Progenitor cell of endocrine pancreas (in vitro differentiated cells): Measurements from ENCODE around the gene ENG. TPM values are rescaled to one million over a fixed set of nuclear protein-coding genes. Genes with fewer than 3 reads are reported as not detected.
"Not testable (repeated sequence)": the region's sequence is repeated elsewhere in the genome, so short reads cannot be mapped to it uniquely, and the experiment has no call there.

Experiments
- DNase-seq: peaks from one replicate; pipeline ENCODE4 v3.0.0; 2021; ENCODE audit warnings: low spot score; ENCODE audit not compliant: unreplicated experiment
- H3K27ac Mint-ChIP-seq: 2 replicates; pipeline ENCODE4 v1.8.0; 2021; ENCODE audit warnings: mild to moderate bottlenecking, moderate library complexity, mixed read lengths
- H3K27me3 Mint-ChIP-seq: 2 replicates; pipeline ENCODE4 v1.8.0; 2021; ENCODE audit warnings: mixed read lengths
- H3K36me3 Mint-ChIP-seq: 2 replicates; pipeline ENCODE4 v1.8.0; 2022; ENCODE audit warnings: mixed read lengths; ENCODE audit not compliant: insufficient read depth
- H3K4me1 Mint-ChIP-seq: 2 replicates; pipeline ENCODE4 v1.8.0; 2021; ENCODE audit warnings: low read depth, mixed read lengths
- H3K4me3 Mint-ChIP-seq: 2 replicates; pipeline ENCODE4 v1.8.0; 2021; ENCODE audit warnings: low read depth, mild to moderate bottlenecking, moderate library complexity, mixed read lengths
- H3K9me3 Mint-ChIP-seq: 2 replicates; pipeline ENCODE4 v1.8.0; 2021; ENCODE audit warnings: low read depth, mixed read lengths
- CTCF ChIP-seq: fragments of 200-600 bp; sonication (generic); IDR thresholded peaks from one replicate; pipeline ENCODE4 v1.5.0; 2021; ENCODE audit warnings: antibody characterized with exemption, mild to moderate bottlenecking; ENCODE audit not compliant: unreplicated experiment
- total RNA-seq: library from RNA; stranded (reverse); gene quantifications from 2 replicates; pipeline ENCODE4 v1.2.1, GENCODE V29; 2021

Gene ENG
- total RNA-seq, 1 donor from 2014 or later, result 0.91 TPM

GRCh38 chr9:127844821-127845359, 9.6 kb downstream of the ENG start:
- no peak overlapping the region for H3K4me3 Mint-ChIP-seq
- no peaks in the 10 kb centered on the region for H3K4me1 Mint-ChIP-seq
- no peak for TF ChIP-seq CTCF
- no peak for DNase-seq
- no peaks in the 10 kb centered on the region for H3K27me3 Mint-ChIP-seq
- H3K9me3 Mint-ChIP-seq, result peaks cover 11% of the 10 kb centered on the region
- no peak overlapping the region for H3K27ac Mint-ChIP-seq
- H3K36me3 Mint-ChIP-seq, result peaks cover 4% of the 10 kb centered on the region

GRCh38 chr9:127841087-127841835, 13.2 kb downstream of the ENG start:
- no peak overlapping the region for H3K27ac Mint-ChIP-seq
- H3K9me3 Mint-ChIP-seq, result no peaks in the 10 kb centered on the region
- no peaks in the 10 kb centered on the region for H3K36me3 Mint-ChIP-seq
- no peaks in the 10 kb centered on the region for H3K4me1 Mint-ChIP-seq
- TF ChIP-seq CTCF, result no peak
- H3K27me3 Mint-ChIP-seq, result no peaks in the 10 kb centered on the region
- no peak for DNase-seq
- no peak overlapping the region for H3K4me3 Mint-ChIP-seq

- H3K4me3 Mint-ChIP-seq, result no peak overlapping the region
- H3K4me1 Mint-ChIP-seq, result no peaks in the 10 kb centered on the region
- no peak for DNase-seq
- no peaks in the 10 kb centered on the region for H3K9me3 Mint-ChIP-seq
- H3K36me3 Mint-ChIP-seq, result no peaks in the 10 kb centered on the region
- no peak overlapping the region for H3K27ac Mint-ChIP-seq
- TF ChIP-seq CTCF, result no peak
- no peaks in the 10 kb centered on the region for H3K27me3 Mint-ChIP-seq
These were observed 15.9 kb downstream of the ENG start for GRCh38 chr9:127838375-127839078.

- no peak overlapping the region for H3K4me3 Mint-ChIP-seq
- H3K36me3 Mint-ChIP-seq, result no peaks in the 10 kb centered on the region
- no peak for DNase-seq
- H3K9me3 Mint-ChIP-seq, result no peaks in the 10 kb centered on the region
- H3K27ac Mint-ChIP-seq, result no peak overlapping the region
- no peaks in the 10 kb centered on the region for H3K4me1 Mint-ChIP-seq
- TF ChIP-seq CTCF, result no peak
- H3K27me3 Mint-ChIP-seq, result no peaks in the 10 kb centered on the region
These were observed 17.1 kb downstream of the ENG start for GRCh38 chr9:127837346-127837745.

- not testable (repeated sequence) for H3K36me3 Mint-ChIP-seq, H3K4me3 Mint-ChIP-seq, DNase-seq, H3K4me1 Mint-ChIP-seq, H3K27me3 Mint-ChIP-seq, H3K27ac Mint-ChIP-seq, H3K9me3 Mint-ChIP-seq
These were observed 17.9 kb downstream of the ENG start for GRCh38 chr9:127836561-127836960.
